ENCODE results near the gene HTATSF1.

DNA sequence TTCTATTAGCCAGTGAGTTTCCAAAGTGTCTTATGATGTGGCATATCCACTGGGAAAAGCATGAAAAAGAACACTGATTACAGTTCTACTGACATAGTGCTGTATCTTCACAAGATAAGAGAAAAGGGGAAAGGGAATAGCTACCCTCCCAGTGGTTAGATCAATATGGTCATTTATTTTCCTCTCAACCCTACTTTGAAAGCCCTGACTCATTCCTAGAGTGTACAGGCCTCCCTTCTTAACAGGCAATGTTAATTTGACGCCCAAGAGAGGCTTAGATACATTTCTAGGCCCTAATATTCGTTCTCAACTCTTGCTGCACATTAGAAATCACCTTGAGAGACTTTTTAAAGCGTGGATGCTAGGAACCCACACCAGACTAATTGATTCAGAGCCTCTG is 30.1 kb upstream of the HTATSF1 start:
- TF ChIP-seq, protein P1, sequence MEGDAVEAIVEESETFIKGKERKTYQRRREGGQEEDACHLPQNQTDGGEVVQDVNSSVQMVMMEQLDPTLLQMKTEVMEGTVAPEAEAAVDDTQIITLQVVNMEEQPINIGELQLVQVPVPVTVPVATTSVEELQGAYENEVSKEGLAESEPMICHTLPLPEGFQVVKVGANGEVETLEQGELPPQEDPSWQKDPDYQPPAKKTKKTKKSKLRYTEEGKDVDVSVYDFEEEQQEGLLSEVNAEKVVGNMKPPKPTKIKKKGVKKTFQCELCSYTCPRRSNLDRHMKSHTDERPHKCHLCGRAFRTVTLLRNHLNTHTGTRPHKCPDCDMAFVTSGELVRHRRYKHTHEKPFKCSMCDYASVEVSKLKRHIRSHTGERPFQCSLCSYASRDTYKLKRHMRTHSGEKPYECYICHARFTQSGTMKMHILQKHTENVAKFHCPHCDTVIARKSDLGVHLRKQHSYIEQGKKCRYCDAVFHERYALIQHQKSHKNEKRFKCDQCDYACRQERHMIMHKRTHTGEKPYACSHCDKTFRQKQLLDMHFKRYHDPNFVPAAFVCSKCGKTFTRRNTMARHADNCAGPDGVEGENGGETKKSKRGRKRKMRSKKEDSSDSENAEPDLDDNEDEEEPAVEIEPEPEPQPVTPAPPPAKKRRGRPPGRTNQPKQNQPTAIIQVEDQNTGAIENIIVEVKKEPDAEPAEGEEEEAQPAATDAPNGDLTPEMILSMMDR (IDR thresholded peaks at IDR 0.05): no peak
- TF ChIP-seq POLR2A (IDR thresholded peaks at IDR 0.05): no peak

Data from thyroid gland (tissue), 4 donors.